OCI-LY7 (cell line): Measurements from ENCODE around the gene RNF166.

ENCODE experiments used
- CTCF ChIP-seq: fragments of 200-600 bp; sonication (generic); conservative IDR thresholded peaks from 2 replicates; pipeline ENCODE4 v1.5.1; 2014; ENCODE audit warnings: mild to moderate bottlenecking, antibody characterized with exemption, low read length, moderate library complexity, mixed read lengths
- EZH2phosphoT487 ChIP-seq: fragments of 200-600 bp; sonication (generic); IDR thresholded peaks from 2 replicates; pipeline ENCODE4 v1.6.1; 2018; ENCODE audit warnings: low read depth, borderline replicate concordance, mild to moderate bottlenecking, mixed run types, antibody characterized with exemption, low read length, moderate library complexity, mixed read lengths

- TF ChIP-seq CTCF, result no peak
- no peak for TF ChIP-seq EZH2phosphoT487
These were observed 33.9 kb upstream of the RNF166 start for GRCh38 chr16:88739977-88740726.
